Keratinocyte (primary cell): ENCODE data around the gene CMBL. TPM values are rescaled to one million over a fixed set of nuclear protein-coding genes. Genes with fewer than 3 reads are reported as not detected.

Experiments used
- DNase-seq: peaks from one replicate; pipeline ENCODE4 v3.0.0-alpha.2; 2011; ENCODE audit warnings: low read depth, missing footprints, low spot score
- FAIRE-seq: peaks from 2 replicates; lab custom pipeline; 2011; peaks lifted over from hg19 to GRCh38; lab: Jason Lieb, UNC
- H2AFZ ChIP-seq: 2 replicates; pipeline ENCODE4 v1.6.0; 2012; ENCODE audit warnings: low read length, control low read depth, inconsistent platforms; ENCODE audit not compliant: control insufficient read depth
- H3K27ac ChIP-seq: 2 replicates; pipeline ENCODE4 v1.5.1; 2011; ENCODE audit warnings: low read length; ENCODE audit not compliant: control insufficient read depth, insufficient read depth
- H3K27me3 ChIP-seq: 3 replicates; pipeline ENCODE4 v1.6.0; 2011; ENCODE audit warnings: low read length; ENCODE audit not compliant: control insufficient read depth, insufficient read depth; ENCODE audit errors: extremely low read depth
- H3K36me3 ChIP-seq, 2 experiments: 2 replicates in 1 of 2; 3 replicates in 1 of 2; pipeline ENCODE4 v1.5.1; 2011; ENCODE audit warnings: low read length in 2 of 2, mild to moderate bottlenecking in 1 of 2; ENCODE audit not compliant: control insufficient read depth in 2 of 2, insufficient read depth in 2 of 2; ENCODE audit errors: extremely low read depth in 1 of 2
- H3K4me1 ChIP-seq: 3 replicates; pipeline ENCODE4 v1.5.1; 2011; ENCODE audit warnings: low read length; ENCODE audit not compliant: control insufficient read depth, insufficient read depth; ENCODE audit errors: extremely low read depth
- H3K4me2 ChIP-seq: 3 replicates; pipeline ENCODE4 v1.6.0; 2011; ENCODE audit warnings: low read depth, low read length; ENCODE audit not compliant: control insufficient read depth, insufficient read depth; ENCODE audit errors: extremely low read depth
- H3K4me3 ChIP-seq, 3 experiments: fragments of 200-600 bp in 1 of 3; sonication (generic) in 1 of 3; 2 replicates in 2 of 3; 3 replicates in 1 of 3; pipeline ENCODE4 v1.5.1; 2011 to 2016; ENCODE audit warnings: low read length in 3 of 3, mild to moderate bottlenecking in 3 of 3, control low read depth in 2 of 3, inconsistent platforms in 1 of 3, low read depth in 1 of 3, mixed read lengths in 1 of 3, mixed run types in 1 of 3, moderate library complexity in 1 of 3; ENCODE audit not compliant: control insufficient read depth in 2 of 3, insufficient read depth in 2 of 3; ENCODE audit errors: extremely low read depth in 1 of 3
- H3K79me2 ChIP-seq: 2 replicates; pipeline ENCODE4 v1.6.0; 2012; ENCODE audit warnings: low read length; ENCODE audit not compliant: control insufficient read depth, insufficient read depth
- H3K9ac ChIP-seq: 3 replicates; pipeline ENCODE4 v1.6.0; 2011; ENCODE audit warnings: low read length; ENCODE audit not compliant: control insufficient read depth, insufficient read depth; ENCODE audit errors: extremely low read depth
- H3K9me1 ChIP-seq: 3 replicates; pipeline ENCODE4 v1.6.0; 2011; ENCODE audit warnings: low read length; ENCODE audit not compliant: control insufficient read depth, insufficient read depth; ENCODE audit errors: extremely low read depth
- H3K9me3 ChIP-seq: 2 replicates; pipeline ENCODE4 v1.5.1; 2012; ENCODE audit warnings: low read depth, low read length; ENCODE audit not compliant: control insufficient read depth
- H4K20me1 ChIP-seq: 3 replicates; pipeline ENCODE4 v1.6.0; 2011; ENCODE audit warnings: low read length; ENCODE audit not compliant: control insufficient read depth, insufficient read depth; ENCODE audit errors: extremely low read depth
- CTCF ChIP-seq, 3 experiments: IDR thresholded peaks in 1 of 3; conservative IDR thresholded peaks in 1 of 3; optimal IDR thresholded peaks in 1 of 3; 2 replicates in 2 of 3; 3 replicates in 1 of 3; pipeline versions ENCODE3 to v1.5.1; 2011; ENCODE audit warnings: low read length in 3 of 3, mild to moderate bottlenecking in 3 of 3, moderate library complexity in 2 of 3, control low read depth in 1 of 3, inconsistent platforms in 1 of 3; ENCODE audit not compliant: insufficient read depth in 2 of 3; ENCODE audit errors: extremely low read depth in 1 of 3
- EZH2 ChIP-seq: IDR thresholded peaks from one replicate; pipeline ENCODE4 v1.6.1; 2012; ENCODE audit warnings: inconsistent platforms, mild to moderate bottlenecking, low read length, moderate library complexity
- dilution Hi-C: fragments of 300-500 bp; cut with MboI; formaldehyde crosslinking; loops from one replicate; pipeline ENCODE4 v1.7.0; 2020; ENCODE audit warnings: low sequenced_read_pairs; ENCODE audit not compliant: extremely low pct_ligation_motif_present
- polyA plus RNA-seq, 5 experiments: library from polyadenylated mRNA; depleted of rRNA in 3 of 5; stranded (reverse) in 3 of 5; stranded (forward) in 1 of 5; unstranded in 1 of 5; fragments of >200 nt; gene quantifications; 1 replicate in 1 of 5; 2 replicates in 3 of 5; 3 replicates in 1 of 5; pipeline versions ENCODE4 v1.2.1 to v1.2.3, GENCODE V29; 2011 to 2012; ENCODE audit warnings: missing spikeins in 2 of 5, low read depth in 1 of 5, low replicate concordance in 1 of 5

CMBL gene
- polyA plus RNA-seq, 1 donor (not counting 4 experiments of a cell fraction or from before 2014, with no cell fraction given): 9.1 TPM

- Histone ChIP-seq H3K27ac (no peak overlapping the region), H4K20me1 (no peaks in the 10 kb centered on the region), H3K9me3 (no peaks in the 10 kb centered on the region), H3K9me1 (no peaks in the 10 kb centered on the region), H3K27me3 (no peaks in the 10 kb centered on the region), H3K79me2 (no peaks in the 10 kb centered on the region), H3K4me1 (no peaks in the 10 kb centered on the region), H3K4me2 (no peak overlapping the region), H3K4me3 (no peak overlapping the region), H3K36me3 (no peaks in the 10 kb centered on the region), H2AFZ (no peak overlapping the region), H3K9ac (no peak overlapping the region)
- TF ChIP-seq EZH2 (no peak), CTCF (optimal IDR thresholded peaks at IDR 0.05 in 1 of 3, IDR thresholded peaks at IDR 0.05 in 1 of 3, conservative IDR thresholded peaks at IDR 0.05 in 1 of 3; ENCODE audit: extremely low read depth in 1 of 3, insufficient read depth in 2 of 3, low read length in 3 of 3) (no peak)
- no peak for DNase-seq
- no peak for FAIRE-seq
- dilution Hi-C loops: no loop called here
Observed at GRCh38 chr5:10279328-10279727, 28.4 kb downstream of the CMBL start.

- FAIRE-seq: no peak
- Histone ChIP-seq H3K9me3 (no peaks in the 10 kb centered on the region), H2AFZ (no peak overlapping the region), H3K79me2 (no peaks in the 10 kb centered on the region), H3K4me2 (no peak overlapping the region), H3K9ac (no peak overlapping the region), H3K27ac (no peak overlapping the region), H3K4me3 (no peak overlapping the region), H3K27me3 (no peaks in the 10 kb centered on the region), H4K20me1 (no peaks in the 10 kb centered on the region), H3K4me1 (no peaks in the 10 kb centered on the region), H3K9me1 (no peaks in the 10 kb centered on the region), H3K36me3 (no peaks in the 10 kb centered on the region)
- no peak for DNase-seq
- no peak for TF ChIP-seq EZH2
- no peak for TF ChIP-seq CTCF (optimal IDR thresholded peaks at IDR 0.05 in 1 of 3, IDR thresholded peaks at IDR 0.05 in 1 of 3, conservative IDR thresholded peaks at IDR 0.05 in 1 of 3; ENCODE audit: extremely low read depth in 1 of 3, insufficient read depth in 2 of 3, low read length in 3 of 3)
- dilution Hi-C loops: no loop called here
Observed at GRCh38 chr5:10278658-10279279, 28.9 kb downstream of the CMBL start.
